Measurements from ENCODE around the gene PSMA7.

The PSMA7 gene

DNA sequence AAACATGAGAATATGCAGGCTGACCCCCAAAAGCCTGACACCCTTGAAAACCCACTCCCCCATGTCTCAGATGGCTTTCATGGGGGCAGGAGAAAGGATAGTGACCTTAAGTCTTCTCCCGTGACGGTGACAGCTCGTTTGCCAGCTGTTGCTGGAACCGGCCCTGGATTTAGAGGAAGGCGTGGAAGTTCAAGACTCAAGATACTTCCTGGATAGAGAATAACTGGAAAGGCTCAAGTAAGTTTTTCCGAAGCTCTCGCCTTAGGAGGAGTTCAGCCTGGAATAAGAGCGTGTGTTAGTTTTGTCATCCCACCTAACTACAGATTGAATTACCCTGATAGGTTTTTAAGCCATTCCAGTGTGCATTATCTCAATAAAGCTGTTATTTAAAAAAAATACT lies 28.1 kb upstream of the PSMA7 start:
- DNase-seq (ENCODE audit: low spot score): no peak

- DNase-seq (ENCODE audit: low spot score): no peak
Measured at GRCh38 chr20:62170536-62170935, 27.3 kb upstream of the PSMA7 start.

GRCh38 chr20:62168890-62169435 lies 25.8 kb upstream of the PSMA7 start:
- no peak for DNase-seq (ENCODE audit: low spot score)

GRCh38 chr20:62168061-62168460 lies 24.9 kb upstream of the PSMA7 start:
- no peak for DNase-seq (ENCODE audit: low spot score)

DNA sequence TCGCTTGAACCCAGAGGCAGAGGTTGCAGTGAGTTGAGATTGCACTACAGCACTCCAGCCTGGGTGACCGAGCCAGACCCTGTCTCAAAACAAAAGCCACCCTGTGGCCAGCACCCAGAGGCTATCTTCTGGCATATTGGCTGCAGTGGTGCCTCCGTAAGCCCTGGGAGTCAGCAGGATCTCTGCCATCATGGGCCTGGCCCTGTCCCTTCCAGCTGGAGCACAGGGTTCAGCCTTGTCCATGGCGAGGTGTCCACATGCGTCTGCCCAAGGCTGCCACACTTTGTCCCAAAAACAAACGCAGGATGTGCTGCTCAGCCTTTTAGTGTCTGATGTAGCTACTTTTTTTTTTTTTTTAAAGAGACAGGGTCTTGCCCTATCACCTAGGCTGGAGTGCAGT lies 24.3 kb upstream of the PSMA7 start:
- DNase-seq (ENCODE audit: low spot score): no peak

DNA sequence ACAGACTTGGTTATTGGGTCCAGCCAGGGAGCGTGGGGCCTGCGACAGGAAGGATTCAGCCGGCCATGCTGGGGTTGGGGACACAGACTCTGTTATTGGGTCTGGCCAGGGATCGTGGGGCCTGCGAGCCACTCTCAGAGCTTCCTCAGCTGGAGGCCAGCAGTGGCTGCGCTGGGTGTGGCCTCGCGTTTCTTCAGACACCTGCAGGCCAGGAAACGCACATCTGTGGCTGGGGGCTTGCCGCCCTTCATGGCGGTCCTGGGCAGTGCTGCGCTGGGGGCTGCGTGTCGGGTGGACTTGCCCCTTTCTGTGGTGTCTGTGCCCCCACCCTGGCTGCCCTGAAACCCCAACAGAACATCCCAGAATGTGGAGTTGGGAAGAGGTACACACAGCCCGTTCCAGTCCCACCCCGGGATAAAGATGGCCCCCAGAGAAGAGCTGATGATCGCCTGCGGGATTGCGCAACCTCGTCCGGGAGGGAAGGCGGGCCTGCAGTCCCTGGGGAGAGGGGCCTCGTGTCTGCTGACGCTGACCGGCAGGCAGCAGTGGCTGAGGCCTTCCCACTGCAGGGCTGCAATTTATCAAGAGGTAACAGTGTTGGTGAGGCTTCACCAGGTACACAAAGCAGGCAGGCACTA lies 22.7 kb upstream of the PSMA7 start:
- DNase-seq (ENCODE audit: low spot score): no peak

DNA sequence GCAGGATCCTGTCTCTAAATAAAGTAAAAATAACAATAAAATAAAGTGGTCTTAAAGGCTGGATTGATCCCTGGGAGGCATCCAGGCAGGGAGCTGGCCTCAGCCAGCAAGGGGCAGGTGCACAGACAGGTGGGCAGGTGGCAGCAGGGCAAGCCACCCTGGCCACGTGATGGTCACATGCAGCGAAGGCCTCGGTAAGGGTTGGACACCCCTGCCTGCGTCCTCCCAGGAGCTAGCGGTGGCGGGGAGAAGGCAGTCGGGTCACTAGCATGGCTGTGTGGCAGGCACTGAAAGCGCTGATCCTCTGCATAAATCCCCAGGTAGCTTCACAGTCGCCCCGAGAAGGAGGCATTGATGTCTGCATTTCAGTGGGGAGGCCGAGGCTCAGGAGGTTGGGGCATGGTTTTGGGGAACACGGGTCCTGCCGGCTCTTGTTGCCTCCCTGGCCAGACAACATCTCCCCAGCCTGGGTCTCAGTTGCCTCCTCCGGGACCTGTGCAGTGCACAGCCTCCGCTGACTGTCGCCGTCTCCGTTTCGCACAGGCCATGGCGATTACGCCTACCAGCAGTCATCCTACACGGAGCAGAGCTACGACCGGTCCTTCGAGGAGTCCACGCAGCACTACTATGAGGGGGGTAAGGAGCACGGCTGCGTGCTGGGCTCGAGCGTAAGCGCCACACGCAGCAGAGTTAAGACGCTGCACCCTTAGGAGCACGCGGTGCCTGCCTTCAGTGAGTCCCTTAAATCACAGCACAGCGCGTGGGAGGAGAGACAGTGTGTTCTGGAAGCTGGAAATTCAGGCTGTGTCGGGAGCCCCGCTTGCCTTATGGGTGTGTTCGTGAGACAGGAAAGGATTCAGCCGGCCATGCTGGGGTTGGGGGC lies 21.9 kb upstream of the PSMA7 start:
- no peak for DNase-seq (ENCODE audit: low spot score)

- no peak for DNase-seq (ENCODE audit: low spot score)
Measured at GRCh38 chr20:62163986-62164762, 21.0 kb upstream of the PSMA7 start.

GRCh38 chr20:62163485-62163865 lies 20.3 kb upstream of the PSMA7 start:
- no peak for DNase-seq (ENCODE audit: low spot score)

GRCh38 chr20:62162765-62163484 lies 19.7 kb upstream of the PSMA7 start:
- DNase-seq (ENCODE audit: low spot score): no peak

DNA sequence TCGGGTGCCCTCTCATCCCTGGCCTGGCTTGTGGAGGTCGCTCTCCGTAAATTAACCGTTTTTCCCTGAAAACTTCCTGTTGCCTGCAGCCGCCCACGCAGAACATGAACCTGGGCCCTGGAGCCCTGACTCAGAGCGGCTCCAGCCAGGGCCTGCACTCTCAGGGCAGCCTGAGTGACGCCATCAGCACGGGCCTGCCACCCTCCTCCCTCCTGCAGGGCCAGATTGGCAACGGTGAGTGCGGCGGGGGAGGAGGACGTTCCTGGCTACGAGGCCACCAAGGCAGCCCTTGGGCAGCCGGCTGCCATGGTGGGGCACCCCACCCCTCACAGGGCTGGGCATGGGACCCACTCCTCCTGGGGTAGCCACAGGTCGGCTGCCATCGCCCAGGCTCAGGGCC lies 18.2 kb upstream of the PSMA7 start:
- no peak for DNase-seq (ENCODE audit: low spot score)

GRCh38 chr20:62160876-62161275 lies 17.7 kb upstream of the PSMA7 start:
- no peak for DNase-seq (ENCODE audit: low spot score)

- DNase-seq (ENCODE audit: low spot score): no peak
Measured at GRCh38 chr20:62160253-62160652, 17.1 kb upstream of the PSMA7 start.

DNA sequence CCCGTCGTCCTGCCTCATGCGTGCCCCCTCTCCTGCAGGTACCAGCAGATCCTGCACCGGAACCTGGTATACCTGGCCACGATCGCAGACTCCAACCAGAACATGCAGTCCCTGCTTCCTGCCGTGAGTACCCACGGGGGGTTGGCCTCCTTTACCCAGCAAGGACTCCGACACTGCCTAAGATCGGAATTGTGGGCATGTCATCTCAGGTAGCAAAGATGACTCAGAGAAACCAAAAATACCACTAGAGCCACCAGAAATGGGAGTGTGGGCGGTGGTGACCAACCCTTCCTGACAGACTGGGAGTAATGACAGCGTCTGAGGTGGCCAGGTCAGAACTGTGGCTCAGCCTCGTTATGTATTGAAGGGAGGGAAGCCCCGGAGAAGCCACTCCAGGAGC lies 16.6 kb upstream of the PSMA7 start:
- no peak for DNase-seq (ENCODE audit: low spot score)

DNA sequence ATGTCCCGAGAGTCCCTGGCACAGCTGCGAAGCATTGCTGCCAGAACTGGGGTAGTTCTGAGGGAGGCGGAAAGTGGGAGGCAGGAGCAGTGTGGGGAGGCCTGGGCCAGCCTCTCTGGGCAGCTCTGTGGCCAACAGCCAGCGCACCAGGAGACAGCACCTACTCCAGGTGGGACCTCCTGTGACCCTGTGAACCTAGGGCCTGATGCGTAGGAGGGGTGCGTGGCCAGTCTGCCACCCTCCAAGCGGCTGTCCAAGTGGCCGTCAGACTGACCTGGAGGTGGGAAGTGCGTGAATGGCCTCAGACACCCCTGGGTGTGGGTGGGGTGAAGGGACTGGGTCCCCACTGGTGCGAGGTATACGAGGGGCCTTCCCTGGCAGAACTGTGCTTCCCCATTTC lies 15.9 kb upstream of the PSMA7 start:
- DNase-seq (ENCODE audit: low spot score): no peak

GRCh38 chr20:62158541-62158940 lies 15.3 kb upstream of the PSMA7 start:
- no peak for DNase-seq (ENCODE audit: low spot score)

GRCh38 chr20:62158088-62158400 lies 14.8 kb upstream of the PSMA7 start:
- DNase-seq (ENCODE audit: low spot score): no peak

- no peak for DNase-seq (ENCODE audit: low spot score)
Measured at GRCh38 chr20:62157387-62158087, 14.3 kb upstream of the PSMA7 start.

DNA sequence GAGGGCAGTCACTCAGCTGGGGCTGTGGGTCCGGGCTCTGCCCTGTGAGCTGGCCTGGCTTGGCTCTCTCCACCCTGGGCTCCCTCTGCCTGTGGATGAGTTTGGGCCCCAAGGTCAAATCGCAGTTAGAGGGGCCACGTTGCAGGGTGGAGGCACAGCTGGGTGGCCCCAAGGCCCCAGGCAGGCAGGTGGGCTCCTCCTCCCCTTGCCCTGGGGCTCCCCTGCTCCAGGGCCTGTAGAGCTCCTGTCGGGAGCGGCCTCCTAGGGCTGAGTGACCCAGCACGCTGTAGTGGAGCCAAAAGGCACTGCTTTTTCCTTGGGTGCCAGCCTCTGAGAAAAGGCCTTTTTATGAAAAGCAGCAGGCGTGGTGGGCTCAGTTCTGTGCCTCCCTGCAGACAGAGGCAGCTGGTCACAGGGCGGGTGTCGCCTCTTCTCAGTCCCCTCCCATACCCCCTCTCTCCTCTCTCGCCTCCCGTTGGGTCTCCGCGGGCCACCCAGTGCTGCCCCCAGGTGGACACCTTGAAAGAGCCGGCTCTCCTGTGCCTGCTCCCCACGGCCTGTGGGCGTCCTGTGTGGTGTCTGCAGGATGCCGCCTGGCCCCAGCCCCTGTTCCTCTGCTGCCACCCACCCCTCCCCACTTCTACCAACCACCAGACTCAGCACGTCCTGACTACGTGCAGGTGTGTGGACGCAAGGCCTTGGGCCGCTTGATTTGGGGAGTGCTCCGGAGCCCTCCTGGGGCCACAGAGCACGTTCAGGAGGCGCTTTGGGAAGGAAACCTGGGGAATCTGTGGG lies 13.6 kb upstream of the PSMA7 start:
- DNase-seq (ENCODE audit: low spot score): no peak

DNA sequence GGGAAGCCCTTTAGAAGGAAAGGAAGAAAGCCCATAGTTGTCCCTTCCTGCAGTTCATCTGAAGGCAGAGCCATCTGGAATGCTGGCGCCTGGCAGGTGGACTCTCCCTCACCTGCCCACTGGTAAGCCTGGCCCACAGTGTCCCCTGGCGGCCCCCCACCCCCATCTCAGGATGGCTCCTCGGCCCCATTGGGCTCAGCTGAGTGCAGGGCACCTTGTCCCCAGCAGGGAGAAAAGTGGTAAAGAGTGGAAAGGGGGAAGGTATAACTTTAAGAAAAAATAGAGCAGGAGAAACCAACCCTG lies 13.0 kb upstream of the PSMA7 start:
- no peak for DNase-seq (ENCODE audit: low spot score)

All from LoVo (cell line).